ENCODE results near the gene MORC3.

GRCh38 chr21:36297406-36297937 lies 22.5 kb upstream of the MORC3 start:
- TF ChIP-seq, protein P1, sequence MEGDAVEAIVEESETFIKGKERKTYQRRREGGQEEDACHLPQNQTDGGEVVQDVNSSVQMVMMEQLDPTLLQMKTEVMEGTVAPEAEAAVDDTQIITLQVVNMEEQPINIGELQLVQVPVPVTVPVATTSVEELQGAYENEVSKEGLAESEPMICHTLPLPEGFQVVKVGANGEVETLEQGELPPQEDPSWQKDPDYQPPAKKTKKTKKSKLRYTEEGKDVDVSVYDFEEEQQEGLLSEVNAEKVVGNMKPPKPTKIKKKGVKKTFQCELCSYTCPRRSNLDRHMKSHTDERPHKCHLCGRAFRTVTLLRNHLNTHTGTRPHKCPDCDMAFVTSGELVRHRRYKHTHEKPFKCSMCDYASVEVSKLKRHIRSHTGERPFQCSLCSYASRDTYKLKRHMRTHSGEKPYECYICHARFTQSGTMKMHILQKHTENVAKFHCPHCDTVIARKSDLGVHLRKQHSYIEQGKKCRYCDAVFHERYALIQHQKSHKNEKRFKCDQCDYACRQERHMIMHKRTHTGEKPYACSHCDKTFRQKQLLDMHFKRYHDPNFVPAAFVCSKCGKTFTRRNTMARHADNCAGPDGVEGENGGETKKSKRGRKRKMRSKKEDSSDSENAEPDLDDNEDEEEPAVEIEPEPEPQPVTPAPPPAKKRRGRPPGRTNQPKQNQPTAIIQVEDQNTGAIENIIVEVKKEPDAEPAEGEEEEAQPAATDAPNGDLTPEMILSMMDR (IDR thresholded peaks at IDR 0.05; ENCODE audit: low read depth, low read length, poor library complexity, severe bottlenecking) = no peak
- no peak for TF ChIP-seq EZH2phosphoT487 (IDR thresholded peaks at IDR 0.05; ENCODE audit: borderline replicate concordance, low read length)
